ENCODE results near the gene SLBP.

Gene SLBP

DNA sequence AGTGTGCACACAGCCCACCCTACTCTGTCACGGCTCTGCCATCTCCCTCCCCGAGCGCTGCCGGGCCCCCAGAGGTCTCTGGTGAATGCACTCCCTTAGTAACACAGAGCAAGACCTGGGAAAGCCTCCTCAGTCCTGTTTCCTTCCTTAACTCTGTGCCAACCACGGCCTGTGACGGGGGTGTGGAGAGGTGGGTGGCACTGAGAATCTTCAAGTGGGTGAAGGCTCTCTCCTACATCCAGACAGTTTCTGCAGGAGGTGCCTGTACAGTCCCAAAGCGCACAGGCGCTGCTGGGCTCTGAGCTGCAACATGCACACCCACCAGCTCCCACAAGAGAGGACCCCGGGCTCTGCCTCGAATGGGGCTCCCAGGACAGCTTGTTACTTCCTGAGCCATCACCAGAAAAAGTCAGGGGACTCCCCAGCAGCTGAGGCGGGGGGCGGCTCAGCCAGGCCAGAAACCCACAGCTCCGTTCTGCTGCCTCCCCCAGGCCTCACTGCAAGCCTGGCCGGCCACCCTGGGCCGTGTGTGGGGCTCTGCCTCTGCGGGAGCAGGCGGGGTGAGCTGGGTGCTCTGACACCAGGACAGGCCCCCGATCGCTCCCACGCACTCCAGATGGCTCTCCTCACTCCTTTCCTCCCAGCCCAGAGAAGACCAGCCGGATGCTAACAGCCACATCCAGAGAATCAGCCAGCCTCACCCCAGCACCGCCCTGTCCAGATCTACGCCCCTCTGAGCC is 57.7 kb downstream of the SLBP start:
- TF ChIP-seq, protein P1, sequence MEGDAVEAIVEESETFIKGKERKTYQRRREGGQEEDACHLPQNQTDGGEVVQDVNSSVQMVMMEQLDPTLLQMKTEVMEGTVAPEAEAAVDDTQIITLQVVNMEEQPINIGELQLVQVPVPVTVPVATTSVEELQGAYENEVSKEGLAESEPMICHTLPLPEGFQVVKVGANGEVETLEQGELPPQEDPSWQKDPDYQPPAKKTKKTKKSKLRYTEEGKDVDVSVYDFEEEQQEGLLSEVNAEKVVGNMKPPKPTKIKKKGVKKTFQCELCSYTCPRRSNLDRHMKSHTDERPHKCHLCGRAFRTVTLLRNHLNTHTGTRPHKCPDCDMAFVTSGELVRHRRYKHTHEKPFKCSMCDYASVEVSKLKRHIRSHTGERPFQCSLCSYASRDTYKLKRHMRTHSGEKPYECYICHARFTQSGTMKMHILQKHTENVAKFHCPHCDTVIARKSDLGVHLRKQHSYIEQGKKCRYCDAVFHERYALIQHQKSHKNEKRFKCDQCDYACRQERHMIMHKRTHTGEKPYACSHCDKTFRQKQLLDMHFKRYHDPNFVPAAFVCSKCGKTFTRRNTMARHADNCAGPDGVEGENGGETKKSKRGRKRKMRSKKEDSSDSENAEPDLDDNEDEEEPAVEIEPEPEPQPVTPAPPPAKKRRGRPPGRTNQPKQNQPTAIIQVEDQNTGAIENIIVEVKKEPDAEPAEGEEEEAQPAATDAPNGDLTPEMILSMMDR (conservative IDR thresholded peaks at IDR 0.05) = no peak
- no peak overlapping the region for H3K27ac ChIP-seq

DNA sequence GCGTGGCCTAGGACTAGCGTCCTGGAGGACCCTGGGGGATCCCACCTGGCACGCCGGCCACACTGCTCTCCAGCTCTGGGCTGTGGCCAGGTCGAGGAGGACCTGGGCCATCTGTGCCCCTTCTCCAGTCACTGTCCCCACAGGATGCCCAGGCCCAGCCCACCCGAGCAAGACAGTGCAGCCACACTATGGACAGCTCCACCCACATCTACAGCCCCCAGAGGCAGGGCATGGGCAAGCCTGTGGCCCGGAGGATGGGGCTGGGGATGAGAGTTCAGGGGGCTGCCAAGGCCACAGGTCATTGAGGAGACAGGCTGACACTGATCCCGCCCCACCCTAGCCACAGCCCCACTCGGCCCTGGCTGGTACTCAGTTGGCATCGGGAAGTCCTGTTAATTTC is 58.3 kb downstream of the SLBP start:
- TF ChIP-seq, protein P1 (conservative IDR thresholded peaks at IDR 0.05) = no peak
- no peak overlapping the region for H3K27ac ChIP-seq

DNA sequence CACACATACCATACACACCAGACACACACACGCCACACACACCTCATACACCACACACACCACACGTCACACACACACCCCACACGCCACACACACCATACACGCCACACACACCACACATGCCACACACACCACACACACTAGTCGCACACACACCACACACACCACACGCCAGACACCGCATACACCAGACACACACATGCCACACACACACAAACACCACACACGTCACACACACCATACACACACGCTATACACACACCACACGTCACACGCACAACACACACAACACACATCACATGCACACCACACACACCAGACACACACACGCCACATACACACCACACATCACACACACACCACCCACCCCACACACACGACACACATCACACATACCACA is 60.0 kb downstream of the SLBP start:
- H3K27ac ChIP-seq = no peak overlapping the region
- TF ChIP-seq, protein P1 (conservative IDR thresholded peaks at IDR 0.05) = no peak

DNA sequence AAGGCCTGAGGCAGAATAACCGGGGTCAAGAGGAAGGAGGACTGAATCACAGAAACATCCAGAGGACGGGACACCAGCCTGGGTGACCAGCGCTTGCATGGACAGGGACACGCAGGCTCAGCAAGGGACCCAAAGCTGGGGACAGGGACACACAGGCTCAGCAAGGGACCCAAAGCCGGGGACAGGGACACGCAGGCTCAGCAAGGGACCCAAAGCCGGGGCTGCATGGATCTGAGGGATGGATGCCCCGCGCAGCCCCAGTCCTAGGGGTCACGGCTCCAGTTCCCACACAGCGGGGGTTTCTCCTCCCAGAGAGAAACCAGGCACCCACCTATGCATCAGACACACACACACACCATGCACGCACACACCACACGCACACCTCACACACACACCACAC is 60.5 kb downstream of the SLBP start:
- TF ChIP-seq, protein P1 (conservative IDR thresholded peaks at IDR 0.05) = no peak
- H3K27ac ChIP-seq = no peak overlapping the region

DNA sequence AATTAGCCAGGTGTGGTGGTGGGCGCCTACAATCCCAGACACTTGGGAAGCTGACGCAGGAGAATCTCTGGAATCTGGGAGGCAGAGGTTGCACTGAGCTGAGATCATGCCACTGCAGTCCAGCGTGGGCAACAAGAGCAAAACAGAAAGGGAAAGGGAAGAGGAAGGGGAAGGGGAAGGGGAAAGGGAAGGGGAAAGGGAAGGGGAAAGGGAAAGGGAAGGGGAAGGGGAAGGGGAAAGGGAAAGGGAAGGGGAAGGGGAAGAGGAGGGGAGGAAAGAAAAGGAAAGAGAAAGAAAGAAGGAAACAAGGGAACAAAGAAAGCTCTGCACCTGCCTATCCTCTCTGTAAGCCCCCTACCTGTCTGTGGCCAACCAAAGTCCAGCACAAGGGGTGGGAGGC is 63.2 kb downstream of the SLBP start:
- TF ChIP-seq, protein P1 (conservative IDR thresholded peaks at IDR 0.05) = no peak
- H3K27ac ChIP-seq = no peak overlapping the region

DNA sequence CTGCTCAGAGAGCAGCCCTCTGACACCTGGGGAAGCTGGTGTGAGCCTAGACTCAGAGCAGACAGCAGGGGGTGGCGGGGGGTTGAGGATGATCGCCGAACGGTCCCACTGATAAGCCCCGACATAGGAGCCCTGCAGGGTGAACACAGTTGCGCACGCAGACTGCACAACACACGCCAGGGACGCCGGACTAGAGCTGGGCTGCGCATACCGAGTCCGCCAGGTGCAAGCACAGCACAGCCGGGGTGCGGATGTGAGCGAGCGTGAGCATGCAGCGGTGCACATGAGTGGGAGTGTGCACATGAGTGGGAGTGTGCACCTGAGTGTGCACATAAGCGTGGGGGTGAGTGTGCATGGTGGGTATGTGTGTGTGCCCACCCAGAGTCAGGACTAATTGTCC is 64.7 kb downstream of the SLBP start:
- no peak overlapping the region for H3K27ac ChIP-seq
- TF ChIP-seq, protein P1 (conservative IDR thresholded peaks at IDR 0.05) = no peak

DNA sequence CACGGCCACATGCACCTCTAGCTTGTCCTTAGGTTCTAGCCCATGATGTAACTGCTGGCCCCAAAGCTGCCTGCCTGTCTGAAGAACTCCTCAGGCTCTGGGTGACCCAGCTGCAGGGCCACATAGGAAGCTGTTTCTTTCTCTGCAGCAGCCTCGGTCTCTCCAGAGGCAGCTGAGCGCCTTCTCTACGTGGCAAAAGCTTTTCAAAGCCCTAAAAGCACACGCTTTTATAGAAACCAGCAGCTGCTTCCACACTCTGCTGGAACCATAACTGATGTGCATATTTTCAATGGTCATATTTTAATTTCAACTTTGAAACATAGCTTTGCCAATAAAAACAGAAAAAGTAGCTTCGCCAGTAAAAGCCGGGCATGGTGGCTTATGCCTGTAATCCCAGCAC is 65.4 kb downstream of the SLBP start:
- TF ChIP-seq, protein P1 (conservative IDR thresholded peaks at IDR 0.05) = no peak

More for the DNA sequence above, 65.4 kb downstream of the SLBP start:
- no peak overlapping the region for H3K27ac ChIP-seq
